ENCODE results near the gene IL27RA.

DNA sequence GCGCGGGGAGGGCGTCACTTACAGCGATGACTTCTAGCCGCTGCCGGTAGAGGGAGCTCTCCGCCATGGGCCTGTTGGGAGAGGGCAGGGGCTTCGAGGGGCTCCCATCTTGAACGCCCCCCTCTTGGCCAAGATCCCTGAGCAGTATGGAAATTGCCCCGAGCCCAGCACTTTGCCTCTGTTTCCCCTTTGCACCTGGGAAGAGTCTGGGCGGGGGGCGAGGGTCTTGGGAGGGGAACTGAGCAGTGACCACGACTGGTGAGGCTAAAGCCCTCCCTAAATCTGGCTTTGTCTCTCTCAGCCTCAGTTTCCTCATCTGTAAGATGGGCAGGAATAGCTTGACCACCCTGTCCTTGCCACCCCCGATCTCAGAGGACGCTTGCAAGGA is 27.5 kb downstream of the IL27RA start:
- TF ChIP-seq EZH2phosphoT487 (IDR thresholded peaks at IDR 0.05; ENCODE audit: insufficient read depth, low read depth) = no peak
- TF ChIP-seq EZH2 (IDR thresholded peaks at IDR 0.05; ENCODE audit: insufficient read depth, poor library complexity, severe bottlenecking) = no peak
